GM12878 (cell line): ENCODE results near the gene RASGRF2. TPM values are rescaled to one million over a fixed set of nuclear protein-coding genes. Genes with fewer than 3 reads are reported as not detected.

Source experiments
- ATAC-seq: fragments of 200-7000 bp; cut with Tn5 transposase; 3 replicates; pipeline ENCODE4 v1.9.1; 2020; ENCODE audit warnings: mild to moderate bottlenecking, moderate library complexity
- BruUV-seq: library from RNA; stranded (reverse); fragments of 400-500 nt; replicated peaks from 2 replicates; lab custom pipeline; 2021; lab: Mats Ljungman, UMichigan
- CTCF ChIA-PET: fragments of 300-600 bp; sonication (Branson Sonifier 250); formaldehyde crosslinking; extraction: SDS; loops from one replicate; lab custom pipeline; 2021; ENCODE audit warnings: inconsistent platforms; lab: Yijun Ruan, JAX
- POLR2A ChIA-PET: fragments of 350-600 bp; formaldehyde crosslinking; extraction: SDS; loops from one replicate; lab custom pipeline; 2021; ENCODE audit warnings: inconsistent platforms; lab: Charles Lee
- RAD21 ChIA-PET: fragments of 300-600 bp; sonication (Branson Sonifier 250); formaldehyde crosslinking; loops from one replicate; lab custom pipeline; 2023; ENCODE audit warnings: antibody characterized with exemption; ENCODE audit not compliant: unreplicated experiment; lab: Charles Lee
- SMC1A ChIA-PET: fragments of 300-600 bp; sonication (Branson Sonifier 250); formaldehyde crosslinking; loops from one replicate; lab custom pipeline; 2023; ENCODE audit not compliant: unreplicated experiment, uncharacterized antibody; lab: Charles Lee
- DNase-seq: peaks from one replicate; pipeline ENCODE4 v3.0.0-alpha.2; 2011; ENCODE audit warnings: low read depth, low spot score
- FAIRE-seq: peaks from 3 replicates; lab custom pipeline; 2011; peaks lifted over from hg19 to GRCh38; lab: Jason Lieb, UNC
- H2AFZ ChIP-seq: 2 replicates; pipeline ENCODE4 v1.6.0; 2011; ENCODE audit warnings: low read depth, low read length, control low read depth; ENCODE audit not compliant: control insufficient read depth
- H3K27ac ChIP-seq: 2 replicates; pipeline ENCODE4 v1.5.1; 2011; ENCODE audit warnings: control low read depth; ENCODE audit not compliant: control insufficient read depth, insufficient read depth
- H3K27me3 ChIP-seq, 2 experiments: replicated peaks in 1 of 2; 2 replicates each; pipeline versions ENCODE4 v1.6.0 to v1.6.1; 2011; ENCODE audit warnings: low read length in 1 of 2; ENCODE audit not compliant: control insufficient read depth in 2 of 2, insufficient read depth in 2 of 2
- H3K36me3 ChIP-seq, 2 experiments: 2 replicates each; pipeline ENCODE4 v1.5.1; 2011; ENCODE audit warnings: low read length in 1 of 2; ENCODE audit not compliant: control insufficient read depth in 2 of 2, insufficient read depth in 2 of 2
- H3K4me1 ChIP-seq: 2 replicates; pipeline ENCODE4 v1.6.1; 2011; ENCODE audit warnings: mild to moderate bottlenecking, low read length, moderate library complexity, mixed read lengths; ENCODE audit not compliant: control insufficient read depth, insufficient read depth
- H3K4me2 ChIP-seq: 2 replicates; pipeline ENCODE4 v1.6.0; 2011; ENCODE audit warnings: control low read depth; ENCODE audit not compliant: control insufficient read depth, insufficient read depth
- H3K4me3 ChIP-seq: fragments of 200-600 bp; sonication (generic); 2 replicates; pipeline ENCODE4 v1.5.1; 2016
- H3K79me2 ChIP-seq: 2 replicates; pipeline ENCODE4 v1.6.0; 2011; ENCODE audit warnings: low read length; ENCODE audit not compliant: control insufficient read depth, insufficient read depth
- H3K9ac ChIP-seq: 2 replicates; pipeline ENCODE4 v1.8.0; 2011; ENCODE audit warnings: low read length, control low read depth, mixed read lengths; ENCODE audit not compliant: control insufficient read depth, insufficient read depth
- H3K9me3 ChIP-seq: replicated peaks from 3 replicates; pipeline ENCODE4 v1.5.1; 2011; ENCODE audit warnings: mild to moderate bottlenecking, low read length; ENCODE audit not compliant: control insufficient read depth, insufficient read depth
- H4K20me1 ChIP-seq: 2 replicates; pipeline ENCODE4 v1.6.0; 2011; ENCODE audit not compliant: control insufficient read depth, insufficient read depth
- BACH1 ChIP-seq: fragments of 450-650 bp; IDR thresholded peaks from 2 replicates; pipeline ENCODE4 v1.6.1; 2017; ENCODE audit warnings: mild to moderate bottlenecking, borderline replicate concordance
- BHLHE40 ChIP-seq, 2 experiments: fragments of 450-650 bp in 1 of 2; IDR thresholded peaks; 2 replicates each; pipeline ENCODE4 v1.6.1; 2011 to 2017; ENCODE audit warnings: low read depth in 2 of 2, borderline replicate concordance in 1 of 2, improper control_type of control experiment in 1 of 2, low read length in 1 of 2, mild to moderate bottlenecking in 1 of 2
- BMI1 ChIP-seq: fragments of 450-650 bp; IDR thresholded peaks from 2 replicates; pipeline ENCODE4 v1.6.1; 2016; ENCODE audit warnings: mild to moderate bottlenecking, moderate library complexity, borderline replicate concordance
- CBX5 ChIP-seq: sonication (generic); IDR thresholded peaks from 2 replicates; pipeline ENCODE4 v1.6.1; 2016; ENCODE audit warnings: low read depth, moderate library complexity, mild to moderate bottlenecking, inconsistent platforms
- NRF1 ChIP-seq: conservative IDR thresholded peaks from 2 replicates; pipeline ENCODE4 v1.6.1; 2011; ENCODE audit warnings: mild to moderate bottlenecking, low read depth, low read length, improper control_type of control experiment
- SUPT20H ChIP-seq: IDR thresholded peaks from 2 replicates; pipeline ENCODE4 v1.6.1; 2011; ENCODE audit warnings: low read depth, mild to moderate bottlenecking, low read length, moderate library complexity, borderline replicate concordance; ENCODE audit not compliant: control insufficient read depth
- ZNF217 ChIP-seq: fragments of 450-650 bp; IDR thresholded peaks from 2 replicates; pipeline ENCODE4 v1.6.1; 2017; ENCODE audit warnings: antibody characterized with exemption, mild to moderate bottlenecking
- WGBS: methylation state at CpG from one replicate; pipeline ENCODE4 v1.1.6; 2016; ENCODE audit warnings: low lambda C conversion rate; ENCODE audit not compliant: insufficient replicate concordance, insufficient coverage; ENCODE audit errors: missing lambda C conversion rate; 5-methylcytosine and 5-hydroxymethylcytosine counted together
- in situ Hi-C: fragments of 300-500 bp; cut with MboI; formaldehyde crosslinking; loops from 9 replicates; pipeline ENCODE4 v1.14.3; 2018; ENCODE audit warnings: mixed read lengths
- intact Hi-C: fragments of 100-400 bp; cut with micrococcal nuclease; formaldehyde crosslinking; loops from one replicate; pipeline ENCODE4 v1.14.2; 2022; ENCODE audit not compliant: unreplicated experiment
- polyA plus RNA-seq, 11 experiments: library from polyadenylated mRNA; depleted of rRNA in 4 of 11; unstranded in 6 of 11; stranded (reverse) in 5 of 11; fragments of >200 nt; fragmentation: Nextera tagmentation in 4 of 11; fragmentation: Illumina TruSeq in 1 of 11; extraction: Ambion mirVana in 4 of 11; extraction: Trizol in 1 of 11; gene quantifications; 1 replicate in 1 of 11; 2 replicates in 10 of 11; pipeline versions ENCODE4 v1.2.1 to v1.2.3, GENCODE V29; 2011 to 2016; ENCODE audit warnings: inconsistent platforms in 2 of 11, missing spikeins in 2 of 11, low read depth in 1 of 11
- total RNA-seq, 4 experiments: library from RNA; depleted of rRNA in 3 of 4; stranded (reverse); fragments of >200 nt in 3 of 4; fragmentation: Illumina TruSeq in 1 of 4; extraction: Trizol in 1 of 4; gene quantifications; 2 replicates each; pipeline versions ENCODE4 v1.2.1 to v1.2.3, GENCODE V29; 2013 to 2021
- TF ChIP-seq, protein P1 (sequence below): fragments of 450-650 bp; IDR thresholded peaks from 2 replicates; pipeline ENCODE4 v1.6.1; 2017; ENCODE audit warnings: borderline replicate concordance
- TF ChIP-seq, protein P2 (sequence below): fragments of 450-650 bp; IDR thresholded peaks from 2 replicates; pipeline ENCODE4 v1.6.1; 2016; ENCODE audit warnings: mild to moderate bottlenecking
- TF ChIP-seq, protein P3 (sequence below): fragments of 150-350 bp; IDR thresholded peaks from 2 replicates; pipeline ENCODE4 v1.6.1; 2016; ENCODE audit warnings: low read depth, low read length

The RASGRF2 gene
- total and polyA plus RNA-seq, 10 of the 15 experiments (the other 5 are each of a cell fraction or from before 2014, with no cell fraction given): 0.05 to 0.24 (median 0.07) TPM

- no peak overlapping the region for H3K27ac ChIP-seq
- DNase-seq (no peak), ATAC-seq (no peak), FAIRE-seq (no peak)
- H3K4me3 ChIP-seq: no peak overlapping the region
- no peak overlapping the region for H3K4me2 ChIP-seq
- SMC1A ChIA-PET: interaction anchor here (0.6 kb wide), 1 partner anchor 895 kb away, joined by 5 read pairs; no protein-coding TSS in a partner anchor
- no peaks in the 10 kb centered on the region for H4K20me1 ChIP-seq
- H3K9me3 ChIP-seq: no peaks in the 10 kb centered on the region
- H3K4me1 ChIP-seq: no peaks in the 10 kb centered on the region
- TF ChIP-seq BACH1: no peak
- no peak for TF ChIP-seq ZNF217
- TF ChIP-seq, protein P1, sequence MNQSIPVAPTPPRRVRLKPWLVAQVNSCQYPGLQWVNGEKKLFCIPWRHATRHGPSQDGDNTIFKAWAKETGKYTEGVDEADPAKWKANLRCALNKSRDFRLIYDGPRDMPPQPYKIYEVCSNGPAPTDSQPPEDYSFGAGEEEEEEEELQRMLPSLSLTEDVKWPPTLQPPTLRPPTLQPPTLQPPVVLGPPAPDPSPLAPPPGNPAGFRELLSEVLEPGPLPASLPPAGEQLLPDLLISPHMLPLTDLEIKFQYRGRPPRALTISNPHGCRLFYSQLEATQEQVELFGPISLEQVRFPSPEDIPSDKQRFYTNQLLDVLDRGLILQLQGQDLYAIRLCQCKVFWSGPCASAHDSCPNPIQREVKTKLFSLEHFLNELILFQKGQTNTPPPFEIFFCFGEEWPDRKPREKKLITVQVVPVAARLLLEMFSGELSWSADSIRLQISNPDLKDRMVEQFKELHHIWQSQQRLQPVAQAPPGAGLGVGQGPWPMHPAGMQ: no peak
- TF ChIP-seq, protein P2, sequence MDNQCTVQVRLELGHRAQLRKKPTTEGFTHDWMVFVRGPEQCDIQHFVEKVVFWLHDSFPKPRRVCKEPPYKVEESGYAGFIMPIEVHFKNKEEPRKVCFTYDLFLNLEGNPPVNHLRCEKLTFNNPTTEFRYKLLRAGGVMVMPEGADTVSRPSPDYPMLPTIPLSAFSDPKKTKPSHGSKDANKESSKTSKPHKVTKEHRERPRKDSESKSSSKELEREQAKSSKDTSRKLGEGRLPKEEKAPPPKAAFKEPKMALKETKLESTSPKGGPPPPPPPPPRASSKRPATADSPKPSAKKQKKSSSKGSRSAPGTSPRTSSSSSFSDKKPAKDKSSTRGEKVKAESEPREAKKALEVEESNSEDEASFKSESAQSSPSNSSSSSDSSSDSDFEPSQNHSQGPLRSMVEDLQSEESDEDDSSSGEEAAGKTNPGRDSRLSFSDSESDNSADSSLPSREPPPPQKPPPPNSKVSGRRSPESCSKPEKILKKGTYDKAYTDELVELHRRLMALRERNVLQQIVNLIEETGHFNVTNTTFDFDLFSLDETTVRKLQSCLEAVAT: no peak
- TF ChIP-seq, protein P3, sequence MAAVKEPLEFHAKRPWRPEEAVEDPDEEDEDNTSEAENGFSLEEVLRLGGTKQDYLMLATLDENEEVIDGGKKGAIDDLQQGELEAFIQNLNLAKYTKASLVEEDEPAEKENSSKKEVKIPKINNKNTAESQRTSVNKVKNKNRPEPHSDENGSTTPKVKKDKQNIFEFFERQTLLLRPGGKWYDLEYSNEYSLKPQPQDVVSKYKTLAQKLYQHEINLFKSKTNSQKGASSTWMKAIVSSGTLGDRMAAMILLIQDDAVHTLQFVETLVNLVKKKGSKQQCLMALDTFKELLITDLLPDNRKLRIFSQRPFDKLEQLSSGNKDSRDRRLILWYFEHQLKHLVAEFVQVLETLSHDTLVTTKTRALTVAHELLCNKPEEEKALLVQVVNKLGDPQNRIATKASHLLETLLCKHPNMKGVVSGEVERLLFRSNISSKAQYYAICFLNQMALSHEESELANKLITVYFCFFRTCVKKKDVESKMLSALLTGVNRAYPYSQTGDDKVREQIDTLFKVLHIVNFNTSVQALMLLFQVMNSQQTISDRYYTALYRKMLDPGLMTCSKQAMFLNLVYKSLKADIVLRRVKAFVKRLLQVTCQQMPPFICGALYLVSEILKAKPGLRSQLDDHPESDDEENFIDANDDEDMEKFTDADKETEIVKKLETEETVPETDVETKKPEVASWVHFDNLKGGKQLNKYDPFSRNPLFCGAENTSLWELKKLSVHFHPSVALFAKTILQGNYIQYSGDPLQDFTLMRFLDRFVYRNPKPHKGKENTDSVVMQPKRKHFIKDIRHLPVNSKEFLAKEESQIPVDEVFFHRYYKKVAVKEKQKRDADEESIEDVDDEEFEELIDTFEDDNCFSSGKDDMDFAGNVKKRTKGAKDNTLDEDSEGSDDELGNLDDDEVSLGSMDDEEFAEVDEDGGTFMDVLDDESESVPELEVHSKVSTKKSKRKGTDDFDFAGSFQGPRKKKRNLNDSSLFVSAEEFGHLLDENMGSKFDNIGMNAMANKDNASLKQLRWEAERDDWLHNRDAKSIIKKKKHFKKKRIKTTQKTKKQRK: no peak
- no peak for TF ChIP-seq NRF1
- TF ChIP-seq BHLHE40 (IDR thresholded peaks at IDR 0.05; ENCODE audit: borderline replicate concordance in 1 of 2, low read depth in 2 of 2, low read length in 1 of 2): no peak
- TF ChIP-seq BMI1: no peak
- TF ChIP-seq SUPT20H: no peak
- no peak for TF ChIP-seq CBX5
- H3K36me3 ChIP-seq: no peaks in the 10 kb centered on the region
- in situ Hi-C loops (no loop called here), intact Hi-C loops (no loop called here)
- H3K9ac ChIP-seq: no peak overlapping the region
- RAD21 ChIA-PET: no interaction called here
- no peaks in the 10 kb centered on the region for H3K79me2 ChIP-seq
- POLR2A ChIA-PET: no interaction called here
- H2AFZ ChIP-seq: no peak overlapping the region
- CTCF ChIA-PET: interaction anchor here (0.7 kb wide), 1 partner anchor 1055 kb away, joined by 3 read pairs; no protein-coding TSS in a partner anchor
- H3K27me3 ChIP-seq: peaks cover 0 to 2% of the 10 kb centered on the region in 2 experiments; a peak in 1 of 4 replicates
- no TSS peak for BruUV-seq
- WGBS: 10% methylated on average over 2 of the region's 2 CpGs
These were observed 63.3 kb downstream of the RASGRF2 start for GRCh38 chr5:81023261-81023970.
